HG02840 (cell line): ENCODE results near the gene ASCL1.

Source experiments
- ATAC-seq: cut with Tn5 transposase; IDR thresholded peaks from one replicate; pipeline ENCODE4 v1.9.1; 2021; ENCODE audit warnings: mild to moderate bottlenecking, moderate library complexity, moderate number of reproducible peaks; ENCODE audit not compliant: unreplicated experiment, low FRiP score

ASCL1 gene

GRCh38 chr12:102950950-102951619 is 6.4 kb upstream of the ASCL1 start:
- no peak for ATAC-seq

DNA sequence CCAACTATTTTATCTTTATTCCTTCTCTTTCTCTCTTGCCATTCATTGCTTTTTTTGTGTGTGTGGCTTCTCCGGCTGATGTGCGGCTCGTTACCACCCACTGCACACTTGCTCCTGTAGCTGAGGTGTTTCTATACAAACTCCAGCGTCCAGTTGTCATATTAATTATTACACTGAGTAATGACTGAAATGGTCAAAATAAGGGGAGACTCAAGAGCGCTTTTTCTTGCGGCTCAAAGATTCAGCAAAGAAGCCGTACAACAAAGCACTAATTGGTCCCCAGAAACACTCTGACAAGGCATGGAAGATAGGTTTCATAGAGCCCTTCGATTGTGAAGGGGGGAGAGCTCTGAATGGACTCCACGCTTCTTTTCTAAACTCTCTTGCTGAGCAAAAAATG is 5.6 kb upstream of the ASCL1 start:
- no peak for ATAC-seq

- no peak for ATAC-seq
These were observed 4.3 kb upstream of the ASCL1 start for GRCh38 chr12:102953221-102953620.

DNA sequence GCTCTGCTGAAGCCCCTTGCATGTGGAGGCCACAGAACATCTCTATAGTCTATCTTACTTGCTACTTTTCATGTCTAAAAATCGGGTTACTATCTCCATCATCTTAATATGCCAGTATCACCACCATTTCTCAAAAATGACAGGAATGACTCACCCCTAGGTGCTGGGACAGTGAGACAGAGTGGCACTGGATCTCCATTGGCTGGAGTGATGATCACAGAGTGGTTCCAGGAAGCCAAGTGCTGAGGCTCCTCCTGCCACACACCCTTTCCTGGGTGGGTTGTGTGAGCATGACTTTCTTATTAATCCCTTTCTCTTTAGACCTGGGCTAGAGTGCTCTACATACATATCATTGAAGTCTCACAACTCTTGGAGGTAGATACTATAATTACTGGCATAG is 3.3 kb upstream of the ASCL1 start:
- no peak for ATAC-seq

GRCh38 chr12:102955926-102956737 is 1.3 kb upstream of the ASCL1 start:
- ATAC-seq: no peak

- no peak for ATAC-seq
These were observed 641 bp upstream of the ASCL1 start for GRCh38 chr12:102956738-102957327.

- ATAC-seq: no peak
These were observed 777 bp downstream of the ASCL1 start for GRCh38 chr12:102958073-102958829.

- no peak for ATAC-seq
These were observed 1.3 kb downstream of the ASCL1 start for GRCh38 chr12:102958830-102959176.

DNA sequence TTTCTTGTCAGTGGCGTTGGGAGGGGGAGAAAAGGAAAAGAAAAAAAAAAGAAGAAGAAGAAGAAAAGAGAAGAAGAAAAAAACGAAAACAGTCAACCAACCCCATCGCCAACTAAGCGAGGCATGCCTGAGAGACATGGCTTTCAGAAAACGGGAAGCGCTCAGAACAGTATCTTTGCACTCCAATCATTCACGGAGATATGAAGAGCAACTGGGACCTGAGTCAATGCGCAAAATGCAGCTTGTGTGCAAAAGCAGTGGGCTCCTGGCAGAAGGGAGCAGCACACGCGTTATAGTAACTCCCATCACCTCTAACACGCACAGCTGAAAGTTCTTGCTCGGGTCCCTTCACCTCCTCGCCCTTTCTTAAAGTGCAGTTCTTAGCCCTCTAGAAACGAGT is 1.9 kb downstream of the ASCL1 start:
- ATAC-seq: no peak

GRCh38 chr12:102960766-102961465 is 3.4 kb downstream of the ASCL1 start:
- no peak for ATAC-seq

GRCh38 chr12:102961466-102961855 is 4.0 kb downstream of the ASCL1 start:
- ATAC-seq: no peak

- no peak for ATAC-seq
These were observed 5.1 kb downstream of the ASCL1 start for GRCh38 chr12:102962532-102962931.

DNA sequence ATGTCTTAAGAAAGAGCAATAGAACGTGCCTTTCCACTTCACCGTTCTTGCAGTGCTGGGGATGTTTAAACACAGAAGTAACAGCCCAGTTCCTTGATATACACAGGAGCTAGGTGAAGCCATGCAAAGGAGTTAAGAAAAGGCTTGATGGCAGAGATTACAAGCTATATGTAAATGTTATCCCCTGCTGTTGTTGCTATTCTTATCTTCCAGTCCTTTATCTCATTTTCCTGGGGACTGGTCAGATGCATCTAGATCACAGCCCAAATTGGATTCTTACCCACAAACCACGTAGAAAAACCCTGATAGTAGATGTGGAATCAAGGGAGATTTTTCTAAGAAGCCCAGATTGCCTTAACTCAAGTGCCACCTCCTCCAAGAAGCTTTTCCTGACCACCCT is 5.5 kb downstream of the ASCL1 start:
- ATAC-seq: no peak

DNA sequence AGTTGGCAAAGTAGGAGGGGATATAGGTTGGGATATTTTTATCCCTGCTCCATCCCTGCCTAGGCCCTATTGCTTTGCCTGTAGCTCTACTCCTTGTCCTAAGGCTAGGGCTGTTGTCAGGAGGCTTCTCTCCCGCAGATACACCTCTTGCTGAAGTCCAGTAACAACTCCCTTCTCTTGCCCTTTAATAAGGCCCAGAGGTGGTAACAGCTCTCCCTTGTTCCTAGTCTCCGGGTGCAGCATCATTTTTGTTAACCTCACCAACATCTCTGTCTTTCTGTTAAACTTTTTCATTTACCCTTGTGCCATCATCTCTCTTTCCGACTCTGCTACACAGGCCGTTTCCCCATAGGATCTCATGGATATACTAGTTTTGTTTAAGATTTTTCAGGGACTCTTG is 6.3 kb downstream of the ASCL1 start:
- no peak for ATAC-seq

- ATAC-seq: no peak
These were observed 7.4 kb downstream of the ASCL1 start for GRCh38 chr12:102964872-102965271.

- no peak for ATAC-seq
These were observed 8.0 kb downstream of the ASCL1 start for GRCh38 chr12:102965281-102966155.

DNA sequence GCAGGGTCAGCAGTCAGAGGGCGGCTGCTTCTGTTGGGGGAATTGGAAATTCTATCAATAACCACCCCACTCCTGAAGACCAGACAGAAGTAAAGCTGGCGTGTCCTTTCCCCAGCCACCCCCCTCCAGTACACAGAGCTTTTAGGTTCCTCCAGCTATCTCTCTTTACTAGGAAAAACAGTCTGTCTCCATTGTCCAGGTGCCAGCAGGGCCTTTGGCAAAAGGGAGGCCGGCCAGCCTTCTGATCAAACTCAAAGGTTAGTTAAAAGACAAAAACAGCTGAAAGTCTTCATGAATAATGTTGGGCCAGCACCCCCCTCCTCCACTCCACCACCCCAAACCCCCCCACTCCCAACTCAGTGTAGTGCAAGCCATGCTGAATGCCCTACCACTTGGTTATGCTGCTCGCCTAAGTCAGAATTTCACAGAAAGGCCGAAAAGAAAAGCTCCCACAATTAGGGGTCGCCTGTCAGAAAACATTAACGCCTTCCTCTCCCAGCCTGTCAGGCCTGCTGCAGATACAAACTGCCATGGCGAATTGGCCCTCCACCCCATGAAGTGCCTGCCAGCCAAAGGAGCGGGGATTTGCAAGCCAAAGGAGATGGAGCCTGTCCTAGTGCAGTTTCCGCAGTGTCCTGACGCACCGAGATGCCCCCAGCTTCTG is 8.9 kb downstream of the ASCL1 start:
- no peak for ATAC-seq

GRCh38 chr12:102970780-102971179 is 13.3 kb downstream of the ASCL1 start:
- ATAC-seq: no peak

- ATAC-seq: no peak
These were observed 13.8 kb downstream of the ASCL1 start for GRCh38 chr12:102971227-102971626.
